Gastrocnemius medialis (tissue), 4 donors: ENCODE results near the gene ATF7IP2. TPM values are rescaled to one million over a fixed set of nuclear protein-coding genes. Genes with fewer than 3 reads are reported as not detected.

Source experiments
- ATAC-seq, 2 donors: fragments of 150-250 bp; one replicate each; pipeline ENCODE4 v1.9.1; 2016
- DNase-seq, 2 donors: peaks; one replicate each; pipeline ENCODE4 v3.0.0-alpha.2; 2019
- H3K27ac ChIP-seq, 4 donors: fragments of 200-600 bp; sonication (generic); 1 replicate in 1 of 4; 2 replicates in 3 of 4; pipeline ENCODE4 v1.5.1; 2016 to 2018; ENCODE audit warnings: mild to moderate bottlenecking in 2 of 4, moderate library complexity in 1 of 4
- H3K27me3 ChIP-seq, 3 donors: fragments of 200-600 bp; sonication (generic) in 2 of 3; 1 replicate in 1 of 3; 2 replicates in 2 of 3; pipeline versions ENCODE4 v1.5.1 to v1.6.0; 2016 to 2019; ENCODE audit warnings: mild to moderate bottlenecking in 1 of 3, moderate library complexity in 1 of 3
- H3K36me3 ChIP-seq, 2 donors: fragments of 200-600 bp; sonication (generic) in 1 of 2; one replicate each; pipeline ENCODE4 v1.5.1; 2017 to 2018
- H3K4me1 ChIP-seq, 2 donors: fragments of 200-600 bp; sonication (generic) in 1 of 2; one replicate each; pipeline ENCODE4 v1.5.1; 2016 to 2017; ENCODE audit warnings: mild to moderate bottlenecking in 2 of 2
- H3K4me3 ChIP-seq, 4 donors: fragments of 200-600 bp; sonication (generic) in 3 of 4; 1 replicate in 1 of 4; 2 replicates in 3 of 4; pipeline ENCODE4 v1.5.1; 2016 to 2019; ENCODE audit warnings: mild to moderate bottlenecking in 2 of 4
- H3K9me3 ChIP-seq, 3 donors: fragments of 200-600 bp; sonication (generic) in 2 of 3; 1 replicate in 1 of 3; 2 replicates in 2 of 3; pipeline ENCODE4 v1.5.1; 2016 to 2019
- POLR2A ChIP-seq, 2 donors: fragments of 450-650 bp; IDR thresholded peaks; one replicate each; pipeline ENCODE4 v1.6.1; 2017; ENCODE audit warnings: antibody characterized with exemption in 2 of 2, mild to moderate bottlenecking in 2 of 2, moderate library complexity in 2 of 2
- in situ Hi-C, 4 donors: fragments of 200-750 bp; cut with MboI; loops; one replicate each; pipeline versions ENCODE4 v1.15.0 to v1.8.0; 2017; ENCODE audit warnings: low sequenced_read_pairs in 4 of 4
- intact Hi-C: fragments of 100-400 bp; cut with DNase I; formaldehyde crosslinking; loops from one replicate; pipeline ENCODE4 v1.15.1; 2023; ENCODE audit warnings: low total_unique reads
- total RNA-seq, 4 donors: library from RNA; depleted of rRNA; stranded (reverse); fragments of >200 nt; gene quantifications; one replicate each; pipeline versions ENCODE4 v1.1.0 to v1.2.3, GENCODE V29; 2016
- TF ChIP-seq, protein P1 (sequence below), 5 experiments: fragments of 450-650 bp in 3 of 5; fragments of 200-600 bp in 2 of 5; sonication (generic) in 2 of 5; IDR thresholded peaks in 4 of 5; conservative IDR thresholded peaks in 1 of 5; 1 replicate in 4 of 5; 2 replicates in 1 of 5; pipeline ENCODE4 v1.5.1; 2016 to 2019; ENCODE audit warnings: antibody characterized with exemption in 5 of 5, mild to moderate bottlenecking in 3 of 5, moderate library complexity in 3 of 5

ATF7IP2 gene
- total RNA-seq, 4 donors from 2014 or later: 0.73 to 2.5 (median 1.3) TPM

DNA sequence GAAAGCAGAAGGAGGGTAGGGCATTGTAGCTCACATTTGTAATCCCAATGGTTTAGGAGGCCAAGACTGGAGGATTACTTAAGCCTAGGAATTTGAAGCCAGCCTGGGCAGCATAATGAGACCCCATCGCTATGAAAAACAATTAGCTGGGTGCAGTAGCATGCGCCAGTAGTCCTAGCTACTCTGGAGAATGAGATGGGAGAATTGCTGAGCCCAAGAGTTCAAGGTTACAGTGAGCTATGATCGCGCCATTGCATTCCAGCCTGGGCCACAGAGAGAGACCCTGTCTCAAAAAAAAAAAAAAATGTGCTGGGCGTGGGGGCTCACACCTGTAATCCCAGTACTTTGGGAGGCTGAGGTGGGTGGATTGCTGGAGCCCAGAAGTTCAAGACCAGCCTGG lies 5.0 kb downstream of the ATF7IP2 start:
- Histone ChIP-seq H3K27me3 (peaks cover 0 to 10% (median 0%) of the 10 kb centered on the region in 3 donors), H3K36me3 (no peaks in the 10 kb centered on the region), H3K9me3 (no peaks in the 10 kb centered on the region), H3K4me3 (no peak overlapping the region), H3K4me1 (no peaks in the 10 kb centered on the region), H3K27ac (no peak overlapping the region)
- in situ Hi-C loops: no loop called here
- DNase-seq (no peak), ATAC-seq (no peak)
- intact Hi-C loops: no loop called here
- TF ChIP-seq POLR2A (IDR thresholded peaks at IDR 0.05): no peak
- TF ChIP-seq, protein P1, sequence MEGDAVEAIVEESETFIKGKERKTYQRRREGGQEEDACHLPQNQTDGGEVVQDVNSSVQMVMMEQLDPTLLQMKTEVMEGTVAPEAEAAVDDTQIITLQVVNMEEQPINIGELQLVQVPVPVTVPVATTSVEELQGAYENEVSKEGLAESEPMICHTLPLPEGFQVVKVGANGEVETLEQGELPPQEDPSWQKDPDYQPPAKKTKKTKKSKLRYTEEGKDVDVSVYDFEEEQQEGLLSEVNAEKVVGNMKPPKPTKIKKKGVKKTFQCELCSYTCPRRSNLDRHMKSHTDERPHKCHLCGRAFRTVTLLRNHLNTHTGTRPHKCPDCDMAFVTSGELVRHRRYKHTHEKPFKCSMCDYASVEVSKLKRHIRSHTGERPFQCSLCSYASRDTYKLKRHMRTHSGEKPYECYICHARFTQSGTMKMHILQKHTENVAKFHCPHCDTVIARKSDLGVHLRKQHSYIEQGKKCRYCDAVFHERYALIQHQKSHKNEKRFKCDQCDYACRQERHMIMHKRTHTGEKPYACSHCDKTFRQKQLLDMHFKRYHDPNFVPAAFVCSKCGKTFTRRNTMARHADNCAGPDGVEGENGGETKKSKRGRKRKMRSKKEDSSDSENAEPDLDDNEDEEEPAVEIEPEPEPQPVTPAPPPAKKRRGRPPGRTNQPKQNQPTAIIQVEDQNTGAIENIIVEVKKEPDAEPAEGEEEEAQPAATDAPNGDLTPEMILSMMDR (IDR thresholded peaks at IDR 0.05 in 4 of 5, conservative IDR thresholded peaks at IDR 0.05 in 1 of 5): no peak

DNA sequence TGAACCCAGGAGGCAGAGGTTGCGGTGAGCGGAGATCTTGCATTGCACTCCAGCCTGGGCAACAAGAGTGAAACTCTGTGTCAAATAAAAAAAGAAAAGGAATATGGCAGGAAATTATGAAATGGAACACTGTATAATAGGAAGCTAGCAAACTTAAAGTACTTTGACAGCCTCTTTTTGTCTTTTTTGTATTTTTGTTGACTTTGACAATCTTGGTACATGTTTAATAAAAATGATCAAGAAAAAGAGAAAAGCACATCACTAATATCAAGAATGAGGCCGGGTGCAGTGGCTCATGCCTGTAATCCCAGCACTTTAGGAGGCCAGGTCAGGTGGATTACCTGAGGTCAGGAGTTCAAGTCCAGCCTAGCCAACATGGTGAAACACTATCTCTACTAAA lies 5.5 kb downstream of the ATF7IP2 start:
- H3K27me3 ChIP-seq: peaks cover 0 to 5% (median 0%) of the 10 kb centered on the region in 3 donors
- ATAC-seq: no peak
- H3K27ac ChIP-seq: no peak overlapping the region
- in situ Hi-C loops: no loop called here
- intact Hi-C loops: no loop called here
- H3K9me3 ChIP-seq: no peaks in the 10 kb centered on the region
- no peaks in the 10 kb centered on the region for H3K4me1 ChIP-seq
- no peaks in the 10 kb centered on the region for H3K36me3 ChIP-seq
- H3K4me3 ChIP-seq: no peak overlapping the region
- TF ChIP-seq, protein P1 (IDR thresholded peaks at IDR 0.05 in 4 of 5, conservative IDR thresholded peaks at IDR 0.05 in 1 of 5): no peak
- no peak for TF ChIP-seq POLR2A (IDR thresholded peaks at IDR 0.05)
- no peak for DNase-seq

GRCh38 chr16:10402975-10403374 lies 17.1 kb downstream of the ATF7IP2 start:
- ATAC-seq (no peak), DNase-seq (no peak)
- Histone ChIP-seq H3K27ac (no peak overlapping the region), H3K4me3 (no peak overlapping the region), H3K27me3 (no peaks in the 10 kb centered on the region), H3K9me3 (no peaks in the 10 kb centered on the region), H3K4me1 (no peaks in the 10 kb centered on the region), H3K36me3 (no peaks in the 10 kb centered on the region)
- intact Hi-C loops (no loop called here), in situ Hi-C loops (no loop called here)
- TF ChIP-seq, protein P1 (IDR thresholded peaks at IDR 0.05 in 4 of 5, conservative IDR thresholded peaks at IDR 0.05 in 1 of 5): no peak
- no peak for TF ChIP-seq POLR2A (IDR thresholded peaks at IDR 0.05)

DNA sequence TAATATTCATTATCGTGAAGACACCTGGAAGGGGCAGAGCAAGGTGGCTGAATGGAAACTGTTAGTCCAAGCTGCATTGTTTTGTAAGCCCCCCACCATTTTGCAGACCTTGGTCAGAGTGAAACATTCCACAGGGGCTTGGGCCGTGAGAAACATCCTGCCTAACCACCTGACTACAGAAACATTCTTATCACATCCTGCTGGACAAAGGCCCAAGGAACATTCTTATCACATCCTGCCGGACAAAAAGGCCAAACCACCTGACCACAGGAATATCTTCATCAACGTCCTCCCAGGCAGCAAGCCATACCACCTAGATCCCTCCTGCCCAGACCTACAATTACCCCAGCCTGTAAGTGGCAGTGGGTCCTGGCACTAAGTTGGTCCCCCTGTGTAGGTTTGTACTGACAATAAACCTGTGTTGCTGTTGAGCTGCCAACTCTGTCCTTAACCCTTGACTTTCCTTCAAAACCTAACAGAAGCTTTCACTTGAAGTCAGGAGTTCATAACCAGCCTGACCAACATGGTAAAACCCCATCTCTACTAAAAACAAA lies 19.6 kb downstream of the ATF7IP2 start:
- peak; percentile 30 to 63 for ATAC-seq
- H3K4me1 ChIP-seq: no peaks in the 10 kb centered on the region
- in situ Hi-C loops: no loop called here

More for the DNA sequence above, 19.6 kb downstream of the ATF7IP2 start:
- Histone ChIP-seq H3K36me3 (no peaks in the 10 kb centered on the region), H3K27me3 (no peaks in the 10 kb centered on the region), H3K9me3 (peaks cover 0 to 11% (median 3%) of the 10 kb centered on the region in 3 donors), H3K4me3 (no peak overlapping the region), H3K27ac (peak overlapping the region in 3 of 4 donors; percentile 59 to 71 (median 64))
- TF ChIP-seq POLR2A (IDR thresholded peaks at IDR 0.05): no peak
- TF ChIP-seq, protein P1 (IDR thresholded peaks at IDR 0.05 in 4 of 5, conservative IDR thresholded peaks at IDR 0.05 in 1 of 5): no peak
- DNase-seq: no peak
- intact Hi-C loops: no loop called here
